ENCODE results near the gene DAPK1. TPM values are rescaled to one million over a fixed set of nuclear protein-coding genes. Genes with fewer than 3 reads are reported as not detected.

Gene DAPK1
- total and polyA plus RNA-seq, 9 donors, result 14.9 to 24.3 (median 18.8) TPM

GRCh38 chr9:87682618-87683017, 185.0 kb downstream of the DAPK1 start:
- no peak overlapping the region for H3K27ac ChIP-seq (ENCODE audit: low read length)
- no peak overlapping the region for H3K4me3 ChIP-seq (ENCODE audit: low read length)
- no peaks in the 10 kb centered on the region for H3K9me3 ChIP-seq (replicated peaks; ENCODE audit: control insufficient read depth, low read depth, low read length)
- no peaks in the 10 kb centered on the region for H3K27me3 ChIP-seq (ENCODE audit: control insufficient read depth, insufficient read depth, low read length)
- DNase-seq, result no peak
- WGBS (ENCODE audit: insufficient coverage), result 56% methylated on average over 4 of the region's 4 CpGs
- H3K36me3 ChIP-seq (ENCODE audit: control insufficient read depth, insufficient read depth, low read length), result peaks cover 29% of the 10 kb centered on the region
- H3K4me1 ChIP-seq (ENCODE audit: control insufficient read depth, insufficient read depth, low read length), result no peaks in the 10 kb centered on the region

GRCh38 chr9:87683751-87684626, 186.3 kb downstream of the DAPK1 start:
- H3K36me3 ChIP-seq (ENCODE audit: control insufficient read depth, insufficient read depth, low read length), result peaks cover 31% of the 10 kb centered on the region
- WGBS (ENCODE audit: insufficient coverage), result 81% methylated on average over 24 of the region's 24 CpGs
- no peak for DNase-seq
- no peaks in the 10 kb centered on the region for H3K4me1 ChIP-seq (ENCODE audit: control insufficient read depth, insufficient read depth, low read length)
- H3K27me3 ChIP-seq (ENCODE audit: control insufficient read depth, insufficient read depth, low read length), result no peaks in the 10 kb centered on the region
- no peak overlapping the region for H3K4me3 ChIP-seq (ENCODE audit: low read length)
- no peaks in the 10 kb centered on the region for H3K9me3 ChIP-seq (replicated peaks; ENCODE audit: control insufficient read depth, low read depth, low read length)
- no peak overlapping the region for H3K27ac ChIP-seq (ENCODE audit: low read length)

GRCh38 chr9:87684627-87685219, 187.1 kb downstream of the DAPK1 start:
- no peak overlapping the region for H3K27ac ChIP-seq (ENCODE audit: low read length)
- DNase-seq, result no peak
- H3K4me1 ChIP-seq (ENCODE audit: control insufficient read depth, insufficient read depth, low read length), result no peaks in the 10 kb centered on the region
- H3K36me3 ChIP-seq (ENCODE audit: control insufficient read depth, insufficient read depth, low read length), result peaks cover 31% of the 10 kb centered on the region
- no peaks in the 10 kb centered on the region for H3K9me3 ChIP-seq (replicated peaks; ENCODE audit: control insufficient read depth, low read depth, low read length)
- 50% methylated on average over 11 of the region's 11 CpGs for WGBS (ENCODE audit: insufficient coverage)
- no peak overlapping the region for H3K4me3 ChIP-seq (ENCODE audit: low read length)
- H3K27me3 ChIP-seq (ENCODE audit: control insufficient read depth, insufficient read depth, low read length), result no peaks in the 10 kb centered on the region

GRCh38 chr9:87685441-87685840, 187.8 kb downstream of the DAPK1 start:
- peaks cover 31% of the 10 kb centered on the region for H3K36me3 ChIP-seq (ENCODE audit: control insufficient read depth, insufficient read depth, low read length)
- no peaks in the 10 kb centered on the region for H3K27me3 ChIP-seq (ENCODE audit: control insufficient read depth, insufficient read depth, low read length)
- no peak overlapping the region for H3K27ac ChIP-seq (ENCODE audit: low read length)
- no peak overlapping the region for H3K4me3 ChIP-seq (ENCODE audit: low read length)
- no peak for DNase-seq
- WGBS (ENCODE audit: insufficient coverage), result no CpG with 5 or more reads among the region's 4 CpGs
- H3K9me3 ChIP-seq (replicated peaks; ENCODE audit: control insufficient read depth, low read depth, low read length), result no peaks in the 10 kb centered on the region
- H3K4me1 ChIP-seq (ENCODE audit: control insufficient read depth, insufficient read depth, low read length), result no peaks in the 10 kb centered on the region

- 64% methylated on average over 6 of the region's 14 CpGs for WGBS (ENCODE audit: insufficient coverage)
- DNase-seq, result peak; percentile 68
- no peak overlapping the region for H3K4me3 ChIP-seq (ENCODE audit: low read length)
- H3K27ac ChIP-seq (ENCODE audit: low read length), result peak overlapping the region; percentile 25
- no peaks in the 10 kb centered on the region for H3K4me1 ChIP-seq (ENCODE audit: control insufficient read depth, insufficient read depth, low read length)
- no peaks in the 10 kb centered on the region for H3K27me3 ChIP-seq (ENCODE audit: control insufficient read depth, insufficient read depth, low read length)
- H3K36me3 ChIP-seq (ENCODE audit: control insufficient read depth, insufficient read depth, low read length), result peaks cover 31% of the 10 kb centered on the region
- no peaks in the 10 kb centered on the region for H3K9me3 ChIP-seq (replicated peaks; ENCODE audit: control insufficient read depth, low read depth, low read length)
Observed at GRCh38 chr9:87685871-87686519, 188.3 kb downstream of the DAPK1 start.

- no peak for DNase-seq
- Histone ChIP-seq H3K4me1 (ENCODE audit: control insufficient read depth, insufficient read depth, low read length) (no peaks in the 10 kb centered on the region), H3K36me3 (ENCODE audit: control insufficient read depth, insufficient read depth, low read length) (peaks cover 27% of the 10 kb centered on the region), H3K27me3 (ENCODE audit: control insufficient read depth, insufficient read depth, low read length) (no peaks in the 10 kb centered on the region), H3K27ac (ENCODE audit: low read length) (no peak overlapping the region), H3K4me3 (ENCODE audit: low read length) (no peak overlapping the region), H3K9me3 (replicated peaks; ENCODE audit: control insufficient read depth, low read depth, low read length) (no peaks in the 10 kb centered on the region)
- WGBS (ENCODE audit: insufficient coverage), result 95% methylated on average over 11 of the region's 14 CpGs
Observed at GRCh38 chr9:87686520-87687090, 188.9 kb downstream of the DAPK1 start.

GRCh38 chr9:87687207-87687606, 189.5 kb downstream of the DAPK1 start:
- no CpG with 5 or more reads among the region's 4 CpGs for WGBS (ENCODE audit: insufficient coverage)

GRCh38 chr9:87694236-87694755, 196.6 kb downstream of the DAPK1 start:
- Histone ChIP-seq H3K9me3 (replicated peaks; ENCODE audit: control insufficient read depth, low read depth, low read length) (no peaks in the 10 kb centered on the region), H3K4me1 (ENCODE audit: control insufficient read depth, insufficient read depth, low read length) (no peaks in the 10 kb centered on the region), H3K27me3 (ENCODE audit: control insufficient read depth, insufficient read depth, low read length) (no peaks in the 10 kb centered on the region), H3K27ac (ENCODE audit: low read length) (no peak overlapping the region), H3K4me3 (ENCODE audit: low read length) (no peak overlapping the region), H3K36me3 (ENCODE audit: control insufficient read depth, insufficient read depth, low read length) (peaks cover 20% of the 10 kb centered on the region)
- 90% methylated on average over 3 of the region's 3 CpGs for WGBS (ENCODE audit: insufficient coverage)
- DNase-seq, result no peak

More at GRCh38 chr9:87687207-87687606, 189.5 kb downstream of the DAPK1 start:
- Histone ChIP-seq H3K36me3 (ENCODE audit: control insufficient read depth, insufficient read depth, low read length) (peaks cover 21% of the 10 kb centered on the region), H3K4me1 (ENCODE audit: control insufficient read depth, insufficient read depth, low read length) (no peaks in the 10 kb centered on the region), H3K4me3 (ENCODE audit: low read length) (no peak overlapping the region), H3K27ac (ENCODE audit: low read length) (no peak overlapping the region), H3K9me3 (replicated peaks; ENCODE audit: control insufficient read depth, low read depth, low read length) (no peaks in the 10 kb centered on the region), H3K27me3 (ENCODE audit: control insufficient read depth, insufficient read depth, low read length) (no peaks in the 10 kb centered on the region)
- DNase-seq, result no peak

- Histone ChIP-seq H3K4me1 (ENCODE audit: control insufficient read depth, insufficient read depth, low read length) (no peaks in the 10 kb centered on the region), H3K9me3 (replicated peaks; ENCODE audit: control insufficient read depth, low read depth, low read length) (no peaks in the 10 kb centered on the region), H3K4me3 (ENCODE audit: low read length) (no peak overlapping the region), H3K27ac (ENCODE audit: low read length) (no peak overlapping the region), H3K36me3 (ENCODE audit: control insufficient read depth, insufficient read depth, low read length) (peaks cover 30% of the 10 kb centered on the region), H3K27me3 (ENCODE audit: control insufficient read depth, insufficient read depth, low read length) (no peaks in the 10 kb centered on the region)
- DNase-seq, result no peak
- 100% methylated on average over 1 of the region's 1 CpG for WGBS (ENCODE audit: insufficient coverage)
Observed at GRCh38 chr9:87695523-87695922, 197.9 kb downstream of the DAPK1 start.

- Histone ChIP-seq H3K27me3 (ENCODE audit: control insufficient read depth, insufficient read depth, low read length) (no peaks in the 10 kb centered on the region), H3K4me3 (ENCODE audit: low read length) (no peak overlapping the region), H3K9me3 (replicated peaks; ENCODE audit: control insufficient read depth, low read depth, low read length) (no peaks in the 10 kb centered on the region), H3K27ac (ENCODE audit: low read length) (no peak overlapping the region), H3K36me3 (ENCODE audit: control insufficient read depth, insufficient read depth, low read length) (peaks cover 33% of the 10 kb centered on the region), H3K4me1 (ENCODE audit: control insufficient read depth, insufficient read depth, low read length) (peaks cover under 1% of the 10 kb centered on the region)
- DNase-seq, result no peak
- 85% methylated on average over 2 of the region's 7 CpGs for WGBS (ENCODE audit: insufficient coverage)
Observed at GRCh38 chr9:87696641-87697040, 199.0 kb downstream of the DAPK1 start.

All from muscle of leg (tissue), 11 donors.